ENCODE data around the gene S100A6.

S100A6 gene

DNA sequence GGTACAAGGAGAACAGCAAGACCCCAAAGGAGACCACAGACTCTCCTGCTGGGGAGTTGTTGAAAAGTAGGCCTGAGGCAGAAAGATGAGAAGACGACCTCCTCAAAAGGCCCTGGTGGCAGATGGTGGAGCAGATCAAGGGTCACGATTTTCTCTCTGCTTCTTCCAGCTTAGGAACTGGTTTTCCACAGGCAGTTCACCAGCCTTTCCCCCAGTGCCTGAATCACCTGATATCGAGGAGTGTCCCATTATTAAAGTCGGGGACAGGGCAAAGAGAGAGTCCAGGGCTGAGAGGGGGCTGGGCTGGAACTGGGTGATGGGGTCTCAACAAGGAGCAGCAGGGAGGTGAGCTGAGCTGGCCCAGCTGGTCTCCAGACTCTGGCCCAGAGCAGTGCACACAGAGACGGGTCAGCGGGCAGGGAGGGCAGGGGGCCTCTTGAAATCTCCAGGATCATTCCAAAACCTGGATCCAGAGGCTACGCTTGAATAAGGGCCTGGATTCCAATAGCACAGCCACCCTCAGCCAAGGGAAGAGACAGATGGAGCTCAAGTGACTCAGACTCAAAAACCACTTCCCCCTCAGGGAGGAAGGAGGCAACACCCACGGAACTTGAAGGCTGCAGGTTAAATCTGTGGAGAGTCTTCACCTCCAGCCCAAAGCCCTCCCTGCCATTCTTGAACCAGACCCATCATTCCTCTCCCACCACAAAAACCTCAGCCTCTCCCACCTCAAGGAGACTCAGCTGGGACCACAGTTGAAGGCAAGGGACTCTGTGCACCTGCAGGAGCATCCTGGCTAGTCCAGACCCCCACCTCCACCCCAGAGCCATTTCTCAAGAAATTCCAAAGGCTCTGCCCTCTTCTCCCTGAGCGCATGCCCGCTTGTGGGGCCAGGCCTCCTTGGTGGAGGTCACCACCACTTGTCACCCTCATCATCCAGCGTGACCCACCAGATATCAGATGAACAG, 4.9 kb upstream of the S100A6 start, which contains the start of gene S100A5:
Gene S100A5, minus strand, starts transcription at position 541 of the 968 bp plus-strand sequence. CDS start 743 bp downstream, outside the sequence.
- no peak for DNase-seq (ENCODE audit: low read depth)

DNA sequence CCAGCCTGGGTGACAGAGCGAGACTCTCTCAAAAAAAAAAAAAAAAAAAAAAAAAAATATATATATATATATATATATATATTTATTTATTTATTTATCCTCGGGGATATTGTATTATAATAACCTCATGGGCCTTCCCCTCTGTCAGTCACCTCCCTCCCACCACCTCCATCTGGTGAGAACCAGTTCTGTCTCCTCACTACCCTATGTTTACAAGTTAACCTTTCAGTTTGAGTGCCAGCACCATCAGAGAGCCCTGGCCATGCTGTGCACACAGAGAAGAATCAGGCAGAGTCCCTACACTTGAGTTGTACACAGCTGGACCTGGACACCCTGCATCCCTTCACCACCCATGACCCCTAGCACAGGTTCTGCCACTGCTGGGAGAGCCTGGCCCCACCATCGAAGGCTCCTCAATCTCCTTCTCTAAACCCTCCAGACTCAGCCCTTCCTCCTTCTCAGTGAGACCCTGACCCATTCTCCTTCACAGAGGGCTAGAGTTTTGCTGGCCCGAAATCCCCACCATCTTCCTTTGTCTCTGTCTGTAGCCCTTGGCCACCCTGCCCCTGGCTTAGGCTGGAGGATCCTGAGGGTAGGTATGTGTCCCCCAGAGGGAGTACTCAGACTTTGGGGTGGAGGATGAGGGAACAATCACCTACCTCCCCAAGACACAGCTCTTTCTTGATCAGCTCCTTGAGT, 3.8 kb upstream of the S100A6 start:
- in situ Hi-C loops (cut with HindIII; ENCODE audit: low sequenced_read_pairs), result no loop called here

More for the DNA sequence above, 4.9 kb upstream of the S100A6 start, which contains the start of gene S100A5:
- in situ Hi-C loops (cut with HindIII; ENCODE audit: low sequenced_read_pairs), result no loop called here
- TF ChIP-seq, protein P1, sequence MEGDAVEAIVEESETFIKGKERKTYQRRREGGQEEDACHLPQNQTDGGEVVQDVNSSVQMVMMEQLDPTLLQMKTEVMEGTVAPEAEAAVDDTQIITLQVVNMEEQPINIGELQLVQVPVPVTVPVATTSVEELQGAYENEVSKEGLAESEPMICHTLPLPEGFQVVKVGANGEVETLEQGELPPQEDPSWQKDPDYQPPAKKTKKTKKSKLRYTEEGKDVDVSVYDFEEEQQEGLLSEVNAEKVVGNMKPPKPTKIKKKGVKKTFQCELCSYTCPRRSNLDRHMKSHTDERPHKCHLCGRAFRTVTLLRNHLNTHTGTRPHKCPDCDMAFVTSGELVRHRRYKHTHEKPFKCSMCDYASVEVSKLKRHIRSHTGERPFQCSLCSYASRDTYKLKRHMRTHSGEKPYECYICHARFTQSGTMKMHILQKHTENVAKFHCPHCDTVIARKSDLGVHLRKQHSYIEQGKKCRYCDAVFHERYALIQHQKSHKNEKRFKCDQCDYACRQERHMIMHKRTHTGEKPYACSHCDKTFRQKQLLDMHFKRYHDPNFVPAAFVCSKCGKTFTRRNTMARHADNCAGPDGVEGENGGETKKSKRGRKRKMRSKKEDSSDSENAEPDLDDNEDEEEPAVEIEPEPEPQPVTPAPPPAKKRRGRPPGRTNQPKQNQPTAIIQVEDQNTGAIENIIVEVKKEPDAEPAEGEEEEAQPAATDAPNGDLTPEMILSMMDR (IDR thresholded peaks at IDR 0.05; ENCODE audit: low read depth, low read length, missing control alignments), result no peak
- H3K4me3 ChIP-seq (ENCODE audit: low read depth, low read length), result no peak within 1 kb of the TSS

DNA sequence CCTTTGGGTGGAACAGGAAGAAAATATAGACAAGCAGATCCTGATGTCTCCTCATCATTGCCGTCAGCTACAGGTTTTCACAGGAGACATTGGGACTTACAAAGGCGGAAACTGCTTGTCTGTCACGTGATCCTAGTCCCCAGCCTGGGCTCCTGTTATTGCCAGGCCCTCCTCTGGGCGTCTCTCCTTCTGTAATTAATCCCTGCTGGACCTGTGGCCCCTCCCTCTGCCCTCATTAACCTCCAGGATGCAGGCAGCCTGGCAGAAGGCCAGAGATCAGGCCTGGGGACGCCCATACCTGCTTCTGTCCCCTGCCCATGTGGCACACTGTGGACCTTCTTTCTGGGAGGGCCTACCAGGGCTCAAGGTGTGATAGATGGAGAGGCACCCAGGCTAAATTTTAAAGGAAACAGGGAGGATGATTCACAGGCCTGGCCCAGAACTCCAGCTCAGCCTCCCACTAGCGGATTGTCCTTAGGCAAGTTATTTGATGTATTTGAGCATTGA, 2.6 kb upstream of the S100A6 start:
- H3K4me3 ChIP-seq (ENCODE audit: low read depth, low read length), result no peak overlapping the region
- TF ChIP-seq, protein P1 (IDR thresholded peaks at IDR 0.05; ENCODE audit: low read depth, low read length, missing control alignments), result no peak
- in situ Hi-C loops (cut with HindIII; ENCODE audit: low sequenced_read_pairs), result no loop called here
- no peak for DNase-seq (ENCODE audit: low read depth)

More for the DNA sequence above, 3.8 kb upstream of the S100A6 start:
- TF ChIP-seq, protein P1 (IDR thresholded peaks at IDR 0.05; ENCODE audit: low read depth, low read length, missing control alignments), result no peak
- H3K4me3 ChIP-seq (ENCODE audit: low read depth, low read length), result no peak overlapping the region
- no peak for DNase-seq (ENCODE audit: low read depth)

DNA sequence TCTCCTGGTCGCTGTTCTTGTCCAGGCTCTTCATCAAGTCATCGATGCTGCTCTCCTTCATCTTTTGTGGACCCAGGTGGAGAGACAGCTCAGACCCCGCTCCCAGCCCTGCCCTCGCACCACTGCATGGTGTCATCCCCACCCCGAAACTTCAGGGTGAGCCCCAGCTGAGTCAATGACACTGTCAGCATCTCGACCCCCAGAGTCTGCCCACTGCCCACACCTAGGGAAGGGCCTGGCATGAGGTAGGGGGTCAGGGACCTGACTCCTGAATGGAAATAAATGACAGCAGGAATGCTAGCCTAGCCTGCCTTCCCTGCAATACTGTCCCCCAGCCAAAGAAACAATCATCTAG, 1.6 kb upstream of the S100A6 start:
- no peak for DNase-seq (ENCODE audit: low read depth)
- H3K4me3 ChIP-seq (ENCODE audit: low read depth, low read length), result no peak overlapping the region
- in situ Hi-C loops (cut with HindIII; ENCODE audit: low sequenced_read_pairs), result no loop called here
- TF ChIP-seq, protein P1 (IDR thresholded peaks at IDR 0.05; ENCODE audit: low read depth, low read length, missing control alignments), result no peak

DNA sequence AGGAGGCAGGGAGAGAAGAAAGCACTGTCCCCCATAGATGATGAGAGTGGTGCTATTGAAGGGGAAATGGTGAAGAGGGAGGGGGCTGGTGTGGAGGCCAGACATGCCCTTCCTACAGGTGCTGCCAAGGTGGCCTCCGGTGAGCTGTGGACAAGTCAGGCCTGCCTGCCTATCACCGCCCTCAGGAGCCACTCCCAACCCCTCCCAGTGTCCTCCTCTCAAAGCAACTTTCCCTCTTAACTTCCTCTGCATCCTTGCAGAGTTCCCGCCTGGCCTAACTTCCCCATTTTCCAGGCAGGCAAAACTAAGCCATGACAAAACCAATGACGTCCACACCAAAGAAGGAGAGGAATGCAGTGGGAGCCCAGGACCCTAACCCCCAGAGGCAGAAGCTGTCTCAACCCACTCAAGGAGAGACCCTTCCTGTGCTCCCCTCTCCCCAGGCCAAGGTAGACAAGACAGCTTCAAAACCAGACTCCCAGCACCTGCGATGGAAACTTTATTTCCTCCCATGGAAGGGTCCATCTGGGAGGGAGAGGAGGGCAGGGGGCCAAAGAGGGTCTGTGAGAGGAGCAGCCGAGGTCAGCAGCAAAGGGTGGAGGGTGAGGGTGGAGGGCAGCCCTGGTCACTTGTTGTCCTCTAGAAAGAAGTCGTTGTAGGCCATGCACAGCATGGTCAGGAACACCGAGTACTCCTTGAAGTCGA, 1.0 kb upstream of the S100A6 start:
- peak overlapping the region; percentile 82 for H3K4me3 ChIP-seq (ENCODE audit: low read depth, low read length)
- in situ Hi-C loops (cut with HindIII; ENCODE audit: low sequenced_read_pairs), result no loop called here
- no peak for DNase-seq (ENCODE audit: low read depth)
- TF ChIP-seq, protein P1 (IDR thresholded peaks at IDR 0.05; ENCODE audit: low read depth, low read length, missing control alignments), result no peak

All from astrocyte of the cerebellum (primary cell).